HCT116 (cell line): Measurements from ENCODE around the gene DIP2C.

Source experiments
- EZH2phosphoT487 ChIP-seq: fragments of 200-600 bp; IDR thresholded peaks from 2 replicates; pipeline ENCODE4 v1.6.1; 2018; ENCODE audit warnings: antibody characterized with exemption, borderline replicate concordance
- TF ChIP-seq, protein P1 (sequence below), 3 experiments: fragments of 200-600 bp in 1 of 3; sonication (generic) in 1 of 3; IDR thresholded peaks in 2 of 3; conservative IDR thresholded peaks in 1 of 3; 2 replicates each; pipeline ENCODE4 v1.5.1; 2012 to 2017; ENCODE audit warnings: low read depth in 2 of 3, low read length in 2 of 3, antibody characterized with exemption in 1 of 3, borderline replicate concordance in 1 of 3, control low read depth in 1 of 3, mild to moderate bottlenecking in 1 of 3, mixed read lengths in 1 of 3, mixed run types in 1 of 3, moderate library complexity in 1 of 3; ENCODE audit not compliant: insufficient read depth in 1 of 3

DNA sequence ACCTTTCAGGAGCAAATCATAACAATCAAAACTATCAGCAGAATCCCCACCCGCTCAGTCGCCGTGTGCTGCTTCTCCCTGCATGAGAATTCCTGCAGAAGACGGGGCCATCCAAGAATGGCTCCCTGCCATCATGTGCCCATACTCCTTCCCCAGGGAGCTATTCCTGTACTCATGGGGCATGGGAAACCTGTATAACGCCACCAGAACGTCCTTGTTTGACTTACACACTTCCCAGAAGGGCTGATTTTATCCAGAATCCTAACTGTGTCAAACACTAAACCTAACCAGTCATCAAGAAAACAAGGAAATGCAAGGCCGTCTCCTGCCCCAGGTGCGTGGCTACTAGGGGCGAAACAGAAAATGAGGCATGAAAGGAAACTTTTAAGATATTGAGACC lies 16.0 kb downstream of the DIP2C start:
- TF ChIP-seq, protein P1, sequence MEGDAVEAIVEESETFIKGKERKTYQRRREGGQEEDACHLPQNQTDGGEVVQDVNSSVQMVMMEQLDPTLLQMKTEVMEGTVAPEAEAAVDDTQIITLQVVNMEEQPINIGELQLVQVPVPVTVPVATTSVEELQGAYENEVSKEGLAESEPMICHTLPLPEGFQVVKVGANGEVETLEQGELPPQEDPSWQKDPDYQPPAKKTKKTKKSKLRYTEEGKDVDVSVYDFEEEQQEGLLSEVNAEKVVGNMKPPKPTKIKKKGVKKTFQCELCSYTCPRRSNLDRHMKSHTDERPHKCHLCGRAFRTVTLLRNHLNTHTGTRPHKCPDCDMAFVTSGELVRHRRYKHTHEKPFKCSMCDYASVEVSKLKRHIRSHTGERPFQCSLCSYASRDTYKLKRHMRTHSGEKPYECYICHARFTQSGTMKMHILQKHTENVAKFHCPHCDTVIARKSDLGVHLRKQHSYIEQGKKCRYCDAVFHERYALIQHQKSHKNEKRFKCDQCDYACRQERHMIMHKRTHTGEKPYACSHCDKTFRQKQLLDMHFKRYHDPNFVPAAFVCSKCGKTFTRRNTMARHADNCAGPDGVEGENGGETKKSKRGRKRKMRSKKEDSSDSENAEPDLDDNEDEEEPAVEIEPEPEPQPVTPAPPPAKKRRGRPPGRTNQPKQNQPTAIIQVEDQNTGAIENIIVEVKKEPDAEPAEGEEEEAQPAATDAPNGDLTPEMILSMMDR (IDR thresholded peaks at IDR 0.05 in 2 of 3, conservative IDR thresholded peaks at IDR 0.05 in 1 of 3; ENCODE audit: borderline replicate concordance in 1 of 3, insufficient read depth in 1 of 3, low read depth in 2 of 3, low read length in 2 of 3): no peak
- TF ChIP-seq EZH2phosphoT487: no peak
